Keratinocyte (primary cell): ENCODE measurements around the gene MARVELD1. TPM values are rescaled to one million over a fixed set of nuclear protein-coding genes. Genes with fewer than 3 reads are reported as not detected.
A peak's percentile ranks its signal among the peaks of the same experiment; 100 is the strongest.

Source experiments
- DNase-seq: peaks from one replicate; pipeline ENCODE4 v3.0.0-alpha.2; 2011; ENCODE audit warnings: low read depth, missing footprints, low spot score
- FAIRE-seq: peaks from 2 replicates; lab custom pipeline; 2011; peaks lifted over from hg19 to GRCh38; lab: Jason Lieb, UNC
- H2AFZ ChIP-seq: 2 replicates; pipeline ENCODE4 v1.6.0; 2012; ENCODE audit warnings: low read length, control low read depth, inconsistent platforms; ENCODE audit not compliant: control insufficient read depth
- H3K27ac ChIP-seq: 2 replicates; pipeline ENCODE4 v1.5.1; 2011; ENCODE audit warnings: low read length; ENCODE audit not compliant: control insufficient read depth, insufficient read depth
- H3K27me3 ChIP-seq: 3 replicates; pipeline ENCODE4 v1.6.0; 2011; ENCODE audit warnings: low read length; ENCODE audit not compliant: control insufficient read depth, insufficient read depth; ENCODE audit errors: extremely low read depth
- H3K36me3 ChIP-seq, 2 experiments: 2 replicates in 1 of 2; 3 replicates in 1 of 2; pipeline ENCODE4 v1.5.1; 2011; ENCODE audit warnings: low read length in 2 of 2, mild to moderate bottlenecking in 1 of 2; ENCODE audit not compliant: control insufficient read depth in 2 of 2, insufficient read depth in 2 of 2; ENCODE audit errors: extremely low read depth in 1 of 2
- H3K4me1 ChIP-seq: 3 replicates; pipeline ENCODE4 v1.5.1; 2011; ENCODE audit warnings: low read length; ENCODE audit not compliant: control insufficient read depth, insufficient read depth; ENCODE audit errors: extremely low read depth
- H3K4me2 ChIP-seq: 3 replicates; pipeline ENCODE4 v1.6.0; 2011; ENCODE audit warnings: low read depth, low read length; ENCODE audit not compliant: control insufficient read depth, insufficient read depth; ENCODE audit errors: extremely low read depth
- H3K4me3 ChIP-seq, 3 experiments: fragments of 200-600 bp in 1 of 3; sonication (generic) in 1 of 3; 2 replicates in 2 of 3; 3 replicates in 1 of 3; pipeline ENCODE4 v1.5.1; 2011 to 2016; ENCODE audit warnings: low read length in 3 of 3, mild to moderate bottlenecking in 3 of 3, control low read depth in 2 of 3, inconsistent platforms in 1 of 3, low read depth in 1 of 3, mixed read lengths in 1 of 3, mixed run types in 1 of 3, moderate library complexity in 1 of 3; ENCODE audit not compliant: control insufficient read depth in 2 of 3, insufficient read depth in 2 of 3; ENCODE audit errors: extremely low read depth in 1 of 3
- H3K79me2 ChIP-seq: 2 replicates; pipeline ENCODE4 v1.6.0; 2012; ENCODE audit warnings: low read length; ENCODE audit not compliant: control insufficient read depth, insufficient read depth
- H3K9ac ChIP-seq: 3 replicates; pipeline ENCODE4 v1.6.0; 2011; ENCODE audit warnings: low read length; ENCODE audit not compliant: control insufficient read depth, insufficient read depth; ENCODE audit errors: extremely low read depth
- H3K9me1 ChIP-seq: 3 replicates; pipeline ENCODE4 v1.6.0; 2011; ENCODE audit warnings: low read length; ENCODE audit not compliant: control insufficient read depth, insufficient read depth; ENCODE audit errors: extremely low read depth
- H3K9me3 ChIP-seq: 2 replicates; pipeline ENCODE4 v1.5.1; 2012; ENCODE audit warnings: low read depth, low read length; ENCODE audit not compliant: control insufficient read depth
- H4K20me1 ChIP-seq: 3 replicates; pipeline ENCODE4 v1.6.0; 2011; ENCODE audit warnings: low read length; ENCODE audit not compliant: control insufficient read depth, insufficient read depth; ENCODE audit errors: extremely low read depth
- CTCF ChIP-seq, 3 experiments: IDR thresholded peaks in 1 of 3; conservative IDR thresholded peaks in 1 of 3; optimal IDR thresholded peaks in 1 of 3; 2 replicates in 2 of 3; 3 replicates in 1 of 3; pipeline versions ENCODE3 to v1.5.1; 2011; ENCODE audit warnings: low read length in 3 of 3, mild to moderate bottlenecking in 3 of 3, moderate library complexity in 2 of 3, control low read depth in 1 of 3, inconsistent platforms in 1 of 3; ENCODE audit not compliant: insufficient read depth in 2 of 3; ENCODE audit errors: extremely low read depth in 1 of 3
- EZH2 ChIP-seq: IDR thresholded peaks from one replicate; pipeline ENCODE4 v1.6.1; 2012; ENCODE audit warnings: inconsistent platforms, mild to moderate bottlenecking, low read length, moderate library complexity
- dilution Hi-C: fragments of 300-500 bp; cut with MboI; formaldehyde crosslinking; loops from one replicate; pipeline ENCODE4 v1.7.0; 2020; ENCODE audit warnings: low sequenced_read_pairs; ENCODE audit not compliant: extremely low pct_ligation_motif_present
- polyA plus RNA-seq, 5 experiments: library from polyadenylated mRNA; depleted of rRNA in 3 of 5; stranded (reverse) in 3 of 5; stranded (forward) in 1 of 5; unstranded in 1 of 5; fragments of >200 nt; gene quantifications; 1 replicate in 1 of 5; 2 replicates in 3 of 5; 3 replicates in 1 of 5; pipeline versions ENCODE4 v1.2.1 to v1.2.3, GENCODE V29; 2011 to 2012; ENCODE audit warnings: missing spikeins in 2 of 5, low read depth in 1 of 5, low replicate concordance in 1 of 5

The MARVELD1 gene
- polyA plus RNA-seq, 1 donor (not counting 4 experiments of a cell fraction or from before 2014, with no cell fraction given): 39.7 TPM

- dilution Hi-C loops: no loop called here
- Histone ChIP-seq H3K4me2 (no peak overlapping the region), H3K27me3 (no peaks in the 10 kb centered on the region), H3K4me1 (peaks cover 8% of the 10 kb centered on the region), H4K20me1 (no peaks in the 10 kb centered on the region), H3K4me3 (no peak overlapping the region), H2AFZ (no peak overlapping the region), H3K79me2 (no peaks in the 10 kb centered on the region), H3K36me3 (no peaks in the 10 kb centered on the region), H3K27ac (no peak overlapping the region), H3K9me3 (no peaks in the 10 kb centered on the region), H3K9me1 (no peaks in the 10 kb centered on the region), H3K9ac (no peak overlapping the region)
- TF ChIP-seq EZH2 (no peak), CTCF (optimal IDR thresholded peaks at IDR 0.05 in 1 of 3, IDR thresholded peaks at IDR 0.05 in 1 of 3, conservative IDR thresholded peaks at IDR 0.05 in 1 of 3; ENCODE audit: extremely low read depth in 1 of 3, insufficient read depth in 2 of 3, low read length in 3 of 3) (peak; percentile 85 to 97 (median 92))
- DNase-seq: no peak
- FAIRE-seq: peak; percentile 82
Measured at GRCh38 chr10:97731346-97732051, 18.0 kb downstream of the MARVELD1 start.

GRCh38 chr10:97732052-97732359 lies 18.5 kb downstream of the MARVELD1 start:
- dilution Hi-C loops: no loop called here
- Histone ChIP-seq H3K4me2 (no peak overlapping the region), H3K9ac (no peak overlapping the region), H3K4me1 (peaks cover 3% of the 10 kb centered on the region), H3K9me1 (no peaks in the 10 kb centered on the region), H2AFZ (no peak overlapping the region), H3K27me3 (no peaks in the 10 kb centered on the region), H3K4me3 (no peak overlapping the region), H3K79me2 (no peaks in the 10 kb centered on the region), H3K27ac (no peak overlapping the region), H4K20me1 (no peaks in the 10 kb centered on the region), H3K9me3 (no peaks in the 10 kb centered on the region), H3K36me3 (no peaks in the 10 kb centered on the region)
- DNase-seq (no peak), FAIRE-seq (no peak)
- TF ChIP-seq CTCF (optimal IDR thresholded peaks at IDR 0.05 in 1 of 3, IDR thresholded peaks at IDR 0.05 in 1 of 3, conservative IDR thresholded peaks at IDR 0.05 in 1 of 3; ENCODE audit: extremely low read depth in 1 of 3, insufficient read depth in 2 of 3, low read length in 3 of 3) (no peak), EZH2 (no peak)
